ENCODE measurements around the gene EIF3I.

DNA sequence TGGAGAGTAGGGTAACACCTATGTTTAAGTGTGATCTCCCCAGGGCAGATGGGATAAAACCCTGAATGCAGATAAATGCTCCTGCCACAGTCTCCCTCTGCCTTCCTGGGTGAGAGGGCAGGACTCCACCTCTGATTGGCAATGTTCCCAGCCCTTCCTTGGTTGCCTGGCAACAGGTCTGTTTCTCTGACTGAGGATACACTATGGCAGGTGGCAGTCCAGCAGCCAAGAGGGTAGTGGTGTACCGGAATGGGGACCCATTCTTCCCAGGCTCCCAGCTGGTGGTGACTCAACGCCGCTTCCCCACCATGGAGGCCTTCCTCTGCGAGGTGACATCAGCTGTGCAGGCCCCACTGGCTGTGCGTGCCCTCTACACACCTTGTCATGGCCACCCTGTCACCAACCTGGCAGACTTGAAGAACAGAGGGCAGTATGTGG lies 13.3 kb upstream of the EIF3I start, which contains the start of gene DCDC2B:
- TF ChIP-seq, protein P1, sequence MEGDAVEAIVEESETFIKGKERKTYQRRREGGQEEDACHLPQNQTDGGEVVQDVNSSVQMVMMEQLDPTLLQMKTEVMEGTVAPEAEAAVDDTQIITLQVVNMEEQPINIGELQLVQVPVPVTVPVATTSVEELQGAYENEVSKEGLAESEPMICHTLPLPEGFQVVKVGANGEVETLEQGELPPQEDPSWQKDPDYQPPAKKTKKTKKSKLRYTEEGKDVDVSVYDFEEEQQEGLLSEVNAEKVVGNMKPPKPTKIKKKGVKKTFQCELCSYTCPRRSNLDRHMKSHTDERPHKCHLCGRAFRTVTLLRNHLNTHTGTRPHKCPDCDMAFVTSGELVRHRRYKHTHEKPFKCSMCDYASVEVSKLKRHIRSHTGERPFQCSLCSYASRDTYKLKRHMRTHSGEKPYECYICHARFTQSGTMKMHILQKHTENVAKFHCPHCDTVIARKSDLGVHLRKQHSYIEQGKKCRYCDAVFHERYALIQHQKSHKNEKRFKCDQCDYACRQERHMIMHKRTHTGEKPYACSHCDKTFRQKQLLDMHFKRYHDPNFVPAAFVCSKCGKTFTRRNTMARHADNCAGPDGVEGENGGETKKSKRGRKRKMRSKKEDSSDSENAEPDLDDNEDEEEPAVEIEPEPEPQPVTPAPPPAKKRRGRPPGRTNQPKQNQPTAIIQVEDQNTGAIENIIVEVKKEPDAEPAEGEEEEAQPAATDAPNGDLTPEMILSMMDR (IDR thresholded peaks at IDR 0.05): no peak
- no peak for TF ChIP-seq POLR2A (IDR thresholded peaks at IDR 0.05)
